HFFc6 (cell line): ENCODE measurements around the gene ZNF467. TPM values are rescaled to one million over a fixed set of nuclear protein-coding genes. Genes with fewer than 3 reads are reported as not detected.

Experiments
- DNase-seq: peaks from one replicate; pipeline ENCODE4 v3.0.0-alpha.2; 2018
- H3K27ac Mint-ChIP-seq: 2 replicates; pipeline ENCODE4 v1.8.0; 2020; ENCODE audit warnings: mild to moderate bottlenecking, mixed read lengths
- H3K27me3 Mint-ChIP-seq: 2 replicates; pipeline ENCODE4 v1.8.0; 2021; ENCODE audit warnings: mild to moderate bottlenecking, moderate library complexity, mixed read lengths; ENCODE audit not compliant: insufficient read depth
- H3K36me3 Mint-ChIP-seq: 2 replicates; pipeline ENCODE4 v1.8.0; 2021; ENCODE audit warnings: low read depth, mixed read lengths
- H3K4me1 Mint-ChIP-seq: 2 replicates; pipeline ENCODE4 v1.8.0; 2020; ENCODE audit warnings: low read depth, mixed read lengths
- H3K4me3 Mint-ChIP-seq: 2 replicates; pipeline ENCODE4 v1.8.0; 2020; ENCODE audit warnings: mild to moderate bottlenecking, moderate library complexity, mixed read lengths
- H3K9me3 Mint-ChIP-seq: 2 replicates; pipeline ENCODE4 v1.8.0; 2020; ENCODE audit warnings: mild to moderate bottlenecking, mixed read lengths
- total RNA-seq, 6 experiments: library from RNA; stranded (reverse); fragmentation: NEBNext Ultra II Directional; extraction: Animal tissue kit (Norgen Biotek cat#: 25700); gene quantifications; 2 replicates in 1 of 6; 3 replicates in 5 of 6; pipeline ENCODE4 v1.2.3, GENCODE V29; 2021
- TF ChIP-seq, protein P1 (sequence below): fragments of 200-600 bp; sonication (generic); IDR thresholded peaks from 2 replicates; pipeline ENCODE4 v1.5.0; 2021; ENCODE audit warnings: antibody characterized with exemption, mild to moderate bottlenecking

The ZNF467 gene
- total RNA-seq, 6 experiments from 2014 or later = 0.68 to 1.7 (median 1.0) TPM

DNA sequence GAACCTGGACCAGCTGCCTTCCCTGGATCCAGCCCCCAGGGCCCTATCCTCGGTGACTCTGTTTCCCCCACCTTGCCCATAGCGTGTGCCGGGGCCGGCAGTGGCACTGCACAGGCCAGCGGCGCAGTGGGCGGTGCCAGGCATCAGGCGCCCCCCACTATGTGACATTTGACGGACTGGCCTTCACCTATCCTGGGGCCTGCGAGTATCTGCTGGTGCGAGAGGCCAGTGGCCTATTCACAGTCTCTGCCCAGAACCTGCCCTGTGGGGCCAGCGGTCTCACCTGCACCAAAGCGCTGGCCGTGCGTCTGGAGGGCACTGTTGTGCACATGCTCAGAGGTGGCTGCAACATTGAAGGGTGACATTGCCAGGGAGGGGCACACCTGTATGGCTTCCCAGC lies 12.0 kb upstream of the ZNF467 start:
- no peaks in the 10 kb centered on the region for H3K4me1 Mint-ChIP-seq
- peaks cover 8% of the 10 kb centered on the region for H3K27me3 Mint-ChIP-seq
- H3K27ac Mint-ChIP-seq = no peak overlapping the region
- no peak overlapping the region for H3K4me3 Mint-ChIP-seq
- H3K9me3 Mint-ChIP-seq = no peaks in the 10 kb centered on the region
- TF ChIP-seq, protein P1, sequence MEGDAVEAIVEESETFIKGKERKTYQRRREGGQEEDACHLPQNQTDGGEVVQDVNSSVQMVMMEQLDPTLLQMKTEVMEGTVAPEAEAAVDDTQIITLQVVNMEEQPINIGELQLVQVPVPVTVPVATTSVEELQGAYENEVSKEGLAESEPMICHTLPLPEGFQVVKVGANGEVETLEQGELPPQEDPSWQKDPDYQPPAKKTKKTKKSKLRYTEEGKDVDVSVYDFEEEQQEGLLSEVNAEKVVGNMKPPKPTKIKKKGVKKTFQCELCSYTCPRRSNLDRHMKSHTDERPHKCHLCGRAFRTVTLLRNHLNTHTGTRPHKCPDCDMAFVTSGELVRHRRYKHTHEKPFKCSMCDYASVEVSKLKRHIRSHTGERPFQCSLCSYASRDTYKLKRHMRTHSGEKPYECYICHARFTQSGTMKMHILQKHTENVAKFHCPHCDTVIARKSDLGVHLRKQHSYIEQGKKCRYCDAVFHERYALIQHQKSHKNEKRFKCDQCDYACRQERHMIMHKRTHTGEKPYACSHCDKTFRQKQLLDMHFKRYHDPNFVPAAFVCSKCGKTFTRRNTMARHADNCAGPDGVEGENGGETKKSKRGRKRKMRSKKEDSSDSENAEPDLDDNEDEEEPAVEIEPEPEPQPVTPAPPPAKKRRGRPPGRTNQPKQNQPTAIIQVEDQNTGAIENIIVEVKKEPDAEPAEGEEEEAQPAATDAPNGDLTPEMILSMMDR = no peak
- DNase-seq = no peak
- H3K36me3 Mint-ChIP-seq = no peaks in the 10 kb centered on the region

DNA sequence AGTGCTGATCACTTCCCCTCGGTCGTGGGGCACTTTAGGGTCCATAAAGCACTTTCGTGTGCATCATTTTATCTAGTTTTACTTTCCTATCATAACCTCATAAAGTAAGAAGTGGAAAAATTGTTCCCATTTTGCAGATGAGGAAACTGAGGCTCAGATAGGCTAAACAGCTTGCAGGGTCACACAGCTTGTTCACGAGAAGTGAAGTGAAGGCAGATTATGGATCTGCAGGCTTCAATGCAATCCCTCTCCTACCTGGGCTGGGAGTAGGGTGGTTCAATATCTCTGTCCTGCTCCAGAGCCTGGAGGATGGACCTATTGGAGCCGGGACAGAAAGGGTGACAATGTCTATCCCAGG lies 10.8 kb upstream of the ZNF467 start:
- TF ChIP-seq, protein P1 = no peak
- DNase-seq = no peak
- H3K9me3 Mint-ChIP-seq = no peaks in the 10 kb centered on the region
- no peaks in the 10 kb centered on the region for H3K4me1 Mint-ChIP-seq
- H3K4me3 Mint-ChIP-seq = no peak overlapping the region
- H3K27ac Mint-ChIP-seq = no peak overlapping the region
- peaks cover 8% of the 10 kb centered on the region for H3K27me3 Mint-ChIP-seq
- H3K36me3 Mint-ChIP-seq = no peaks in the 10 kb centered on the region

DNA sequence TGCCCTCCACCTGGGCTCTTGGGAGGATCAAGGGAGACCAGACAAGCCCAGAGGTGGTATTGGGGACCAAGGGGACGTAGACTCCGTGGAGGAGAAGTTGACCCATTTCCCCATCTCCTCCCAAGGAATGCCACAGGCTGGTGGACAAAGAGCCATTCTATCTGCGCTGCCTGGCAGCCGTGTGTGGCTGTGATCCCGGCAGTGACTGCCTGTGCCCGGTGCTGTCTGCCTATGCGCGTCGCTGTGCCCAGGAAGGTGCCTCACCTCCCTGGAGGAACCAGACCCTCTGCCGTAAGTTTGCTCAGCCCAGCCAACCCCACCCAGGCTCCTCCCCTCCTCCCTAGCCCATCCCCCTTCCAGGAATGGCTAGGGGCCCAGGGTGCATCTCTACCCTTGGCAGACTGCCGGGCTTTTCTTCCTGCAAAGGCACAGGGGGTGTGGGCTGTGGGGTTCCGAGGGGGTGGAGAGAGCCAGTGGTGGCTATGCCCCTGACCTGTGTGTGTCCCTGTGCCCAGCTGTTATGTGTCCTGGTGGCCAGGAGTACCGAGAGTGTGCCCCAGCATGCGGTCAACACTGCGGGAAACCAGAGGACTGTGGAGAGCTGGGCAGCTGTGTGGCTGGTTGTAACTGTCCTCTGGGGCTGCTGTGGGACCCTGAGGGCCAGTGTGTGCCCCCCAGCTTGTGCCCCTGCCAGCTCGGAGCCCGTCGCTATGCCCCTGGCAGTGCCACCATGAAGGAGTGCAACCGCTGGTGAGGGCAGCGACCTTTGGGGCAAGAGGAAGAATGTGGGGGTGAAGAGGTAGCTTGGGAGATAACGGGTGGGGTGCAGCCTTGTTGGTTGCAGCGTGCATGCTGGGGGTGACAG lies 10.2 kb upstream of the ZNF467 start:
- H3K4me1 Mint-ChIP-seq = no peaks in the 10 kb centered on the region
- DNase-seq = no peak
- H3K27ac Mint-ChIP-seq = no peak overlapping the region
- H3K9me3 Mint-ChIP-seq = no peaks in the 10 kb centered on the region
- peaks cover 8% of the 10 kb centered on the region for H3K27me3 Mint-ChIP-seq
- no peaks in the 10 kb centered on the region for H3K36me3 Mint-ChIP-seq
- TF ChIP-seq, protein P1 = no peak
- no peak overlapping the region for H3K4me3 Mint-ChIP-seq

DNA sequence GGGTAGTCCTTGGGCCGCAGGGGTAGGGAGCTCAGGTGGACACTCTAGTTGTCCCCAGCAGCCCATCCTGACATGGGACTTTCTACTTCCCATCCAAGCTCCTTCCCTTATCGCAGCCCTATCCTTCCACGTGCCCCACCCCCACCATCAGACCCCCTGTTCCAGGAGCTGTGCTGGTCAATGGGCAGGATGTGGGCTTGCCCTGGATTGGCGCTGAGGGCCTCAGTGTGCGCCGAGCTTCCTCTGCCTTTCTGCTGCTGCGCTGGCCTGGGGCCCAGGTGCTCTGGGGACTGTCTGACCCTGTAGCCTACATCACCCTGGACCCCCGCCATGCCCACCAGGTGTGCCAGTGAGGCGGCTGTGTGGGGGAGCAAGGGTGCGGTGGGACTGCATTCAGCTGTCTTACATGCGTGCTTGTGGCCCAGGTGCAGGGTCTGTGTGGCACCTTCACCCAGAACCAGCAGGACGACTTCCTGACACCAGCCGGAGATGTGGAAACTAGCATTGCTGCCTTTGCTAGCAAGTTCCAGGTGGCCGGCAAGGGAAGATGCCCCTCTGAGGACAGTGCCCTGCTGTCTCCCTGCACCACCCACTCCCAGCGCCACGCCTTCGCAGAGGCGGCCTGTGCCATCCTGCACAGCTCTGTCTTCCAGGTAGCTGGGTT lies 9.4 kb upstream of the ZNF467 start:
- H3K27me3 Mint-ChIP-seq = peaks cover 10% of the 10 kb centered on the region; the same call in 1 of the 2 replicates

DNA sequence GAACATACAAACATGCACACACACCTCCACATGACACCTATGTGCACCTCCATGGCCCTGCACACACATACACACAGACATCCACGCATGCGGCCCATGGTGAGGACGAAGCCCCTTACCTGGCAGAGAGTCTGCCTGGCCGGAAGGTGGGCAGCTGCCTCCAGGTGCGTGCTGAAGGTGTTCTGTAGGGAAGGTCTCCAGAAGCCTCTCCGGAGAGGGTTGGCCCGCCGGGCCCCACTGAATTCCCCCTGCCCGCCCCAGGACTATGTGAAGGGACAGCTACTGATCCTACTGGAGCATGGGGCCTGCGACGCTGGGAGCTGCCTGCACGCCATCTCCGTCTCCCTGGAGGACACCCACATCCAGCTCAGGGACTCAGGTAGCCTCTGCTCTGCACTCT lies 8.5 kb upstream of the ZNF467 start:
- Mint-ChIP-seq H3K27me3 (peaks cover 10% of the 10 kb centered on the region), H3K36me3 (no peaks in the 10 kb centered on the region), H3K27ac (no peak overlapping the region), H3K4me3 (no peak overlapping the region), H3K9me3 (no peaks in the 10 kb centered on the region), H3K4me1 (no peaks in the 10 kb centered on the region)
- no peak for DNase-seq
- TF ChIP-seq, protein P1 = no peak

More for the DNA sequence above, 9.4 kb upstream of the ZNF467 start:
- TF ChIP-seq, protein P1 = no peak
- Mint-ChIP-seq H3K4me1 (no peaks in the 10 kb centered on the region), H3K36me3 (no peaks in the 10 kb centered on the region), H3K4me3 (no peak overlapping the region), H3K27ac (no peak overlapping the region), H3K9me3 (no peaks in the 10 kb centered on the region)
- no peak for DNase-seq
